Panc1 (cell line): ENCODE measurements around the gene UGT1A4. TPM values are rescaled to one million over a fixed set of nuclear protein-coding genes. Genes with fewer than 3 reads are reported as not detected.

Source experiments
- ATAC-seq: fragments of 200-7000 bp; cut with Tn5 transposase; 2 replicates; pipeline ENCODE4 v1.9.1; 2020; ENCODE audit warnings: mild to moderate bottlenecking, moderate library complexity
- BruUV-seq: library from RNA; stranded (reverse); fragments of 400-500 nt; replicated peaks from 2 replicates; lab custom pipeline; 2021; lab: Mats Ljungman, UMichigan
- CTCF ChIA-PET: fragments of 300-600 bp; sonication (Branson Sonifier 250); formaldehyde crosslinking; loops from one replicate; lab custom pipeline; 2022; ENCODE audit warnings: antibody characterized with exemption; lab: Charles Lee
- POLR2A ChIA-PET: fragments of 300-600 bp; sonication (Branson Sonifier 250); formaldehyde crosslinking; loops from one replicate; lab custom pipeline; 2022; ENCODE audit warnings: antibody characterized with exemption; lab: Charles Lee
- DNase-seq: peaks from one replicate; pipeline ENCODE4 v3.0.0-alpha.2; 2010; ENCODE audit warnings: low read depth, low spot score
- H3K27ac ChIP-seq: 2 replicates; pipeline ENCODE4 v1.5.1; 2011; ENCODE audit warnings: mild to moderate bottlenecking, low read length, inconsistent platforms
- H3K27me3 ChIP-seq: fragments of 200-500 bp; sonication (Bioruptor generic); 2 replicates; pipeline ENCODE4 v1.6.0; 2014; ENCODE audit warnings: low read length, inconsistent platforms; ENCODE audit not compliant: control insufficient read depth, insufficient read depth
- H3K36me3 ChIP-seq: fragments of 200-500 bp; sonication (Bioruptor generic); 2 replicates; pipeline ENCODE4 v1.5.1; 2014; ENCODE audit warnings: inconsistent platforms, mild to moderate bottlenecking, low read length, moderate library complexity; ENCODE audit not compliant: control insufficient read depth, insufficient read depth
- H3K4me1 ChIP-seq: 2 replicates; pipeline ENCODE4 v1.5.1; 2011; ENCODE audit warnings: inconsistent platforms, mild to moderate bottlenecking, low read length, moderate library complexity; ENCODE audit not compliant: control insufficient read depth, insufficient read depth
- H3K4me3 ChIP-seq, 2 experiments: 2 replicates each; pipeline ENCODE4 v1.5.1; 2011 to 2012; ENCODE audit warnings: low read depth in 2 of 2, low read length in 2 of 2, mild to moderate bottlenecking in 2 of 2, inconsistent platforms in 1 of 2, moderate library complexity in 1 of 2
- H3K9me3 ChIP-seq: fragments of 200-500 bp; sonication (Bioruptor generic); 2 replicates; pipeline ENCODE4 v1.5.1; 2014; ENCODE audit warnings: low read depth, mild to moderate bottlenecking, inconsistent platforms, low read length, moderate library complexity; ENCODE audit not compliant: control insufficient read depth, insufficient read depth
- CTCF ChIP-seq: fragments of 450-650 bp; IDR thresholded peaks from 2 replicates; pipeline ENCODE4 v1.5.1; 2017; ENCODE audit warnings: mild to moderate bottlenecking
- POLR2AphosphoS5 ChIP-seq: IDR thresholded peaks from 2 replicates; pipeline ENCODE4 v1.6.1; 2012; ENCODE audit warnings: mild to moderate bottlenecking, low read depth, low read length, moderate library complexity
- REST ChIP-seq, 2 experiments: IDR thresholded peaks; 2 replicates each; pipeline ENCODE4 v1.6.1; 2011 to 2012; ENCODE audit warnings: low read depth in 2 of 2, control low read depth in 1 of 2, low read length in 1 of 2, mild to moderate bottlenecking in 1 of 2, moderate library complexity in 1 of 2; ENCODE audit not compliant: insufficient read depth in 1 of 2
- SIN3A ChIP-seq: IDR thresholded peaks from 2 replicates; pipeline ENCODE4 v1.6.1; 2012; ENCODE audit warnings: low read depth, mild to moderate bottlenecking, low read length, moderate library complexity, borderline replicate concordance; ENCODE audit not compliant: insufficient read depth
- TCF7L2 ChIP-seq: IDR thresholded peaks from 2 replicates; pipeline ENCODE4 v1.6.1; 2011; ENCODE audit warnings: mild to moderate bottlenecking, low read depth, low read length, inconsistent platforms
- in situ Hi-C: cut with HindIII; loops from 2 replicates; pipeline ENCODE4 v1.10.0; 2016; ENCODE audit warnings: low sequenced_read_pairs, low pct_unique_long_range_greater_than_20kb
- intact Hi-C: fragments of 100-400 bp; cut with micrococcal nuclease; formaldehyde crosslinking; loops from one replicate; pipeline ENCODE4 v1.10.0; 2022; ENCODE audit not compliant: unreplicated experiment
- total RNA-seq: library from RNA; stranded (reverse); gene quantifications from one replicate; pipeline ENCODE4 v1.2.1, GENCODE V29; 2021; ENCODE audit not compliant: unreplicated experiment

UGT1A4 gene
- total RNA-seq, 1 experiment from 2014 or later: not detected

DNA sequence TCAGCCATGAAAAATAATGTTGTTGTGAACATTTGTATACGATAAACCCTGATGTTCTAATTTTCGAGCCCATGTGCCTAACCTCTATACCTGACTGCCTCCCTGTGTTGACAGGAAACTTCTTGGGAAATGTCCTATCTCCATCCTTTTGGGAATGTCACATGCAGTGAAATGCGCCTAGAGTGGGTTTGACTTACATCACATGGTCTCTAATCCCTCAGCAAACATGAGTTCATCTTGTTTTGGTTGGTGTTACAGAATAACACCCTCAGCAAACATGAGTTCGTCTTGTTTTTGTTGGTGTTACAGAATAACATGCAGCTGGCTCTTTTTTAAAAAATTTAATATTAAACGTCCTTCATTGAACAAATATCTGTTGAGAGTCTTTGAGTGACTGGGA is 30.2 kb upstream of the UGT1A4 start:
- POLR2A ChIA-PET: no interaction called here
- H3K27ac ChIP-seq: no peak overlapping the region

GRCh38 chr2:233689031-233689430 is 29.5 kb upstream of the UGT1A4 start:
- in situ Hi-C loops: no loop called here
- no peaks in the 10 kb centered on the region for H3K27me3 ChIP-seq
- intact Hi-C loops: no loop called here
- no peak for ATAC-seq
- no TSS peak for BruUV-seq
- no peak for DNase-seq
- CTCF ChIA-PET: no interaction called here
- no peaks in the 10 kb centered on the region for H3K9me3 ChIP-seq
- H3K4me1 ChIP-seq: peaks cover 8% of the 10 kb centered on the region
- no peak overlapping the region for H3K4me3 ChIP-seq
- no peaks in the 10 kb centered on the region for H3K36me3 ChIP-seq
- H3K27ac ChIP-seq: peak overlapping the region; percentile 18; the same call in 1 of the 2 replicates
- TF ChIP-seq SIN3A: no peak
- no peak for TF ChIP-seq POLR2AphosphoS5
- no peak for TF ChIP-seq TCF7L2
- no peak for TF ChIP-seq REST (IDR thresholded peaks at IDR 0.05; ENCODE audit: insufficient read depth in 1 of 2, low read depth in 2 of 2, low read length in 1 of 2)
- no peak for TF ChIP-seq CTCF
- POLR2A ChIA-PET: no interaction called here

More for the DNA sequence above, 30.2 kb upstream of the UGT1A4 start:
- no peak for ATAC-seq
- CTCF ChIA-PET: no interaction called here
- in situ Hi-C loops: no loop called here
- H3K27me3 ChIP-seq: no peaks in the 10 kb centered on the region
- no peak for DNase-seq
- H3K9me3 ChIP-seq: no peaks in the 10 kb centered on the region
- H3K4me1 ChIP-seq: peaks cover 8% of the 10 kb centered on the region
- no TSS peak for BruUV-seq
- H3K4me3 ChIP-seq: no peak overlapping the region
- intact Hi-C loops: no loop called here
- no peaks in the 10 kb centered on the region for H3K36me3 ChIP-seq
- TF ChIP-seq CTCF: no peak
- TF ChIP-seq SIN3A: no peak
- TF ChIP-seq TCF7L2: no peak
- TF ChIP-seq POLR2AphosphoS5: no peak
